Kidney (tissue), 14 donors: ENCODE data around the gene SPAG7. TPM values are rescaled to one million over a fixed set of nuclear protein-coding genes. Genes with fewer than 3 reads are reported as not detected.
A peak's percentile ranks its signal among the peaks of the same experiment; 100 is the strongest.

Source experiments
- DNase-seq, 5 donors: peaks; one replicate each; pipeline ENCODE4 v3.0.0-alpha.2; 2013 to 2020
- FAIRE-seq: peaks from 2 replicates; lab custom pipeline; 2012; peaks lifted over from hg19 to GRCh38; lab: Jason Lieb, UNC
- H3K27ac ChIP-seq, 2 donors: one replicate each; pipeline ENCODE4 v1.7.0; 2013; ENCODE audit warnings: low read depth in 2 of 2, low read length in 2 of 2, inconsistent platforms in 1 of 2
- H3K27me3 ChIP-seq: one replicate; pipeline ENCODE4 v1.7.1; 2013; ENCODE audit warnings: low read length, inconsistent platforms; ENCODE audit not compliant: control insufficient read depth, insufficient read depth
- H3K36me3 ChIP-seq, 3 donors: one replicate each; pipeline versions ENCODE4 v1.7.0 to v1.7.1; 2013; ENCODE audit warnings: low read length in 3 of 3, control low read depth in 1 of 3, inconsistent platforms in 1 of 3; ENCODE audit not compliant: insufficient read depth in 3 of 3, control insufficient read depth in 2 of 3
- H3K4me1 ChIP-seq, 3 donors: one replicate each; pipeline versions ENCODE4 v1.7.0 to v1.7.1; 2013; ENCODE audit warnings: low read length in 3 of 3, inconsistent platforms in 1 of 3, low read depth in 1 of 3; ENCODE audit not compliant: control insufficient read depth in 2 of 3, insufficient read depth in 2 of 3
- H3K4me3 ChIP-seq, 3 donors: one replicate each; pipeline versions ENCODE4 v1.7.0 to v1.8.1; 2013; ENCODE audit warnings: low read length in 3 of 3, control low read depth in 1 of 3, inconsistent platforms in 1 of 3
- H3K9ac ChIP-seq, 3 donors: one replicate each; pipeline versions ENCODE4 v1.7.0 to v1.7.1; 2013; ENCODE audit warnings: low read length in 3 of 3, control low read depth in 1 of 3, inconsistent platforms in 1 of 3
- H3K9me3 ChIP-seq, 3 donors: one replicate each; pipeline versions ENCODE4 v1.7.0 to v1.7.1; 2013; ENCODE audit warnings: low read length in 3 of 3, control low read depth in 1 of 3, inconsistent platforms in 1 of 3; ENCODE audit not compliant: control insufficient read depth in 2 of 3, insufficient read depth in 1 of 3
- intact Hi-C: fragments of 100-400 bp; cut with DNase I; formaldehyde crosslinking; loops from one replicate; pipeline ENCODE4 v1.11.1; 2022
- polyA plus RNA-seq: library from polyadenylated mRNA; stranded (reverse); fragments of 350-450 nt; fragmentation: Illumina TruSeq; extraction: RNeasy Lipid Tissue Mini Kit (QIAGEN cat#74804); gene quantifications from one replicate; pipeline ENCODE4 v1.2.3, GENCODE V29; 2014; ENCODE audit warnings: low read depth, low replicate concordance; ENCODE audit not compliant: insufficient read depth
- total RNA-seq: library from RNA; stranded (reverse); fragmentation: NEBNext Ultra II Directional; extraction: Animal tissue kit (Norgen Biotek cat#: 25700); gene quantifications from one replicate; pipeline ENCODE4 v1.2.1, GENCODE V29; 2021
- TF ChIP-seq, protein P1 (sequence below): IDR thresholded peaks from 3 replicates; pipeline ENCODE4 v1.5.1; 2012; ENCODE audit warnings: mild to moderate bottlenecking, moderate library complexity, borderline replicate concordance; ENCODE audit not compliant: insufficient read depth; ENCODE audit errors: extremely low read depth
- donor health status: control.
- donor health status: control.
- donor health status: control.
- donor health status: control.
- donor health status: control.
- donor health status: DM: yes; HTN: yes; CAD: no.
- donor health status: Normal renal cell carcinoma (clear cell type).

SPAG7 gene
- total and polyA plus RNA-seq, 2 donors from 2014 or later, result 73.6 to 157 TPM

GRCh38 chr17:4966844-4967538 is 626 bp downstream of the SPAG7 start:
- Histone ChIP-seq H3K4me1 (peaks cover 3 to 28% (median 4%) of the 10 kb centered on the region in 3 donors), H3K9me3 (no peaks in the 10 kb centered on the region), H3K27ac (peak overlapping the region; percentile 98 to 99), H3K27me3 (no peaks in the 10 kb centered on the region), H3K4me3 (peak overlapping the region; percentile 93 to 99 (median 94)), H3K36me3 (peaks cover 0 to 3% (median 0%) of the 10 kb centered on the region in 3 donors), H3K9ac (peak overlapping the region; percentile 75 to 96 (median 95))
- DNase-seq, result peak; percentile 99 to 100 (median 100)
- TF ChIP-seq, protein P1, sequence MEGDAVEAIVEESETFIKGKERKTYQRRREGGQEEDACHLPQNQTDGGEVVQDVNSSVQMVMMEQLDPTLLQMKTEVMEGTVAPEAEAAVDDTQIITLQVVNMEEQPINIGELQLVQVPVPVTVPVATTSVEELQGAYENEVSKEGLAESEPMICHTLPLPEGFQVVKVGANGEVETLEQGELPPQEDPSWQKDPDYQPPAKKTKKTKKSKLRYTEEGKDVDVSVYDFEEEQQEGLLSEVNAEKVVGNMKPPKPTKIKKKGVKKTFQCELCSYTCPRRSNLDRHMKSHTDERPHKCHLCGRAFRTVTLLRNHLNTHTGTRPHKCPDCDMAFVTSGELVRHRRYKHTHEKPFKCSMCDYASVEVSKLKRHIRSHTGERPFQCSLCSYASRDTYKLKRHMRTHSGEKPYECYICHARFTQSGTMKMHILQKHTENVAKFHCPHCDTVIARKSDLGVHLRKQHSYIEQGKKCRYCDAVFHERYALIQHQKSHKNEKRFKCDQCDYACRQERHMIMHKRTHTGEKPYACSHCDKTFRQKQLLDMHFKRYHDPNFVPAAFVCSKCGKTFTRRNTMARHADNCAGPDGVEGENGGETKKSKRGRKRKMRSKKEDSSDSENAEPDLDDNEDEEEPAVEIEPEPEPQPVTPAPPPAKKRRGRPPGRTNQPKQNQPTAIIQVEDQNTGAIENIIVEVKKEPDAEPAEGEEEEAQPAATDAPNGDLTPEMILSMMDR, result no peak
- intact Hi-C loops, result no loop called here
- peak; percentile 99 for FAIRE-seq

GRCh38 chr17:4965311-4965986 is 2.2 kb downstream of the SPAG7 start:
- H3K27me3 ChIP-seq, result no peaks in the 10 kb centered on the region
- no peak overlapping the region for H3K27ac ChIP-seq
- TF ChIP-seq, protein P1, result no peak
- peaks cover 2 to 4% (median 3%) of the 10 kb centered on the region in 3 donors for H3K36me3 ChIP-seq
- no peak overlapping the region for H3K9ac ChIP-seq
- DNase-seq (no peak), FAIRE-seq (no peak)
- H3K4me3 ChIP-seq, result no peak overlapping the region
- H3K4me1 ChIP-seq, result peaks cover 3 to 28% (median 3%) of the 10 kb centered on the region in 3 donors
- intact Hi-C loops, result no loop called here
- no peaks in the 10 kb centered on the region for H3K9me3 ChIP-seq

- TF ChIP-seq, protein P1, result no peak
- Histone ChIP-seq H3K4me1 (no peaks in the 10 kb centered on the region), H3K9me3 (no peaks in the 10 kb centered on the region), H3K27ac (no peak overlapping the region), H3K9ac (no peak overlapping the region), H3K27me3 (no peaks in the 10 kb centered on the region), H3K4me3 (no peak overlapping the region), H3K36me3 (peaks cover 2 to 18% (median 10%) of the 10 kb centered on the region in 3 donors)
- intact Hi-C loops, result no loop called here
- no peak for DNase-seq
- FAIRE-seq, result no peak
Measured at GRCh38 chr17:4960279-4960922, 7.2 kb downstream of the SPAG7 start.
